Activated CD4-positive, alpha-beta T cell treated with anti-CD3 and anti-CD28 coated beads, Interleukin-2, Interleukin-6, amounts not matched to agents 100 ng/mL and 50 ng/mL, durations not matched to agents 16 hours and 8 hours (primary cell): Measurements from ENCODE around the gene CCBE1.
"Not testable (repeated sequence)": the region's sequence is repeated elsewhere in the genome, so short reads cannot be mapped to it uniquely, and the experiment has no call there.

Experiments used
- DNase-seq: peaks from one replicate; pipeline ENCODE4 v3.0.0-alpha.2; 2020

CCBE1 gene

GRCh38 chr18:59518705-59519104 lies 178.5 kb downstream of the CCBE1 start:
- no peak for DNase-seq

- DNase-seq: no peak
These were observed 179.6 kb downstream of the CCBE1 start for GRCh38 chr18:59517446-59518165.

GRCh38 chr18:59516356-59517155 lies 180.7 kb downstream of the CCBE1 start:
- DNase-seq: no peak

- not testable (repeated sequence) for DNase-seq
These were observed 181.3 kb downstream of the CCBE1 start for GRCh38 chr18:59515956-59516355.

- DNase-seq: no peak
These were observed 182.1 kb downstream of the CCBE1 start for GRCh38 chr18:59515147-59515546.

- no peak for DNase-seq
These were observed 183.0 kb downstream of the CCBE1 start for GRCh38 chr18:59514203-59514602.

- DNase-seq: no peak
These were observed 185.0 kb downstream of the CCBE1 start for GRCh38 chr18:59512025-59512755.

GRCh38 chr18:59509481-59510442 lies 187.5 kb downstream of the CCBE1 start:
- DNase-seq: no peak

- no peak for DNase-seq
These were observed 191.9 kb downstream of the CCBE1 start for GRCh38 chr18:59505356-59505755.

- no peak for DNase-seq
These were observed 194.7 kb downstream of the CCBE1 start for GRCh38 chr18:59502274-59503175.

GRCh38 chr18:59501920-59502273 lies 195.3 kb downstream of the CCBE1 start:
- DNase-seq: no peak

- no peak for DNase-seq
These were observed 196.5 kb downstream of the CCBE1 start for GRCh38 chr18:59500765-59501164.

- DNase-seq: no peak
These were observed 198.6 kb downstream of the CCBE1 start for GRCh38 chr18:59498506-59499086.

- DNase-seq: no peak
These were observed 204.3 kb downstream of the CCBE1 start for GRCh38 chr18:59492756-59493421.

- DNase-seq: no peak
These were observed 208.3 kb downstream of the CCBE1 start for GRCh38 chr18:59488899-59489298.

GRCh38 chr18:59485382-59485781 lies 211.8 kb downstream of the CCBE1 start:
- DNase-seq: no peak

- no peak for DNase-seq
These were observed 212.5 kb downstream of the CCBE1 start for GRCh38 chr18:59484561-59485328.

GRCh38 chr18:59484131-59484530 lies 213.1 kb downstream of the CCBE1 start:
- DNase-seq: no peak

- DNase-seq: no peak
These were observed 215.8 kb downstream of the CCBE1 start for GRCh38 chr18:59481436-59481835.

GRCh38 chr18:59479776-59480175 lies 217.4 kb downstream of the CCBE1 start:
- DNase-seq: no peak
